Omental fat pad (tissue), 4 donors: ENCODE data around the gene LRFN5. TPM values are rescaled to one million over a fixed set of nuclear protein-coding genes. Genes with fewer than 3 reads are reported as not detected.

Experiments
- ATAC-seq: fragments of 150-250 bp; one replicate; pipeline ENCODE4 v1.9.1; 2016; ENCODE audit warnings: mild to moderate bottlenecking, moderate library complexity; ENCODE audit not compliant: low FRiP score
- DNase-seq: peaks from one replicate; pipeline ENCODE4 v3.0.0-alpha.2; 2019; ENCODE audit warnings: low spot score
- total RNA-seq, 4 donors: library from RNA; depleted of rRNA; stranded (reverse); fragments of >200 nt; gene quantifications; one replicate each; pipeline ENCODE4 v1.1.0, GENCODE V29; 2016
- TF ChIP-seq, protein P1 (sequence below), 3 donors: fragments of 450-650 bp; IDR thresholded peaks; one replicate each; pipeline ENCODE4 v1.5.1; 2016 to 2017; ENCODE audit warnings: antibody characterized with exemption in 3 of 3, mild to moderate bottlenecking in 3 of 3, moderate library complexity in 2 of 3

Gene LRFN5
- total RNA-seq, 4 donors from 2014 or later, result 2.4 to 7.3 (median 6.0) TPM

DNA sequence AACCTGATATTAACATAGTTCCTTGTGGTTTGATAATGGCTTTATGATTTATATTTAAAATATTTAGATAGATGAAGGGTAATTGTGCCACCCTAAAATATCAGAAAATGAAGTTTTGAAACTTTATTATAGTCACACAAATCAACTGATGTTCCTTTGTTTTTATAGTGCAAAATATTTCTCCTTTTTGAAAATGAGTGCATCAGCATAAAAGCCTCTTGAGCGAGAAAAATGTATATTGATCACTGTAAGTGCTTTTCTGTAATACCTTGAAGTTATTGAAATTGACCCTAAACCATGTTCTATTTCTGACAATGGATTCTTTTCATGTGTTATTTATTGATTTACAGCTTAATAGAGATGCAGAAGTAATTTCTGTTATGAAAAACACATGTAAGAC, 35.0 kb downstream of the LRFN5 start:
- TF ChIP-seq, protein P1, sequence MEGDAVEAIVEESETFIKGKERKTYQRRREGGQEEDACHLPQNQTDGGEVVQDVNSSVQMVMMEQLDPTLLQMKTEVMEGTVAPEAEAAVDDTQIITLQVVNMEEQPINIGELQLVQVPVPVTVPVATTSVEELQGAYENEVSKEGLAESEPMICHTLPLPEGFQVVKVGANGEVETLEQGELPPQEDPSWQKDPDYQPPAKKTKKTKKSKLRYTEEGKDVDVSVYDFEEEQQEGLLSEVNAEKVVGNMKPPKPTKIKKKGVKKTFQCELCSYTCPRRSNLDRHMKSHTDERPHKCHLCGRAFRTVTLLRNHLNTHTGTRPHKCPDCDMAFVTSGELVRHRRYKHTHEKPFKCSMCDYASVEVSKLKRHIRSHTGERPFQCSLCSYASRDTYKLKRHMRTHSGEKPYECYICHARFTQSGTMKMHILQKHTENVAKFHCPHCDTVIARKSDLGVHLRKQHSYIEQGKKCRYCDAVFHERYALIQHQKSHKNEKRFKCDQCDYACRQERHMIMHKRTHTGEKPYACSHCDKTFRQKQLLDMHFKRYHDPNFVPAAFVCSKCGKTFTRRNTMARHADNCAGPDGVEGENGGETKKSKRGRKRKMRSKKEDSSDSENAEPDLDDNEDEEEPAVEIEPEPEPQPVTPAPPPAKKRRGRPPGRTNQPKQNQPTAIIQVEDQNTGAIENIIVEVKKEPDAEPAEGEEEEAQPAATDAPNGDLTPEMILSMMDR (IDR thresholded peaks at IDR 0.05), result no peak
- DNase-seq, result no peak
- no peak for ATAC-seq

GRCh38 chr14:41642367-41642766, 35.7 kb downstream of the LRFN5 start:
- ATAC-seq, result no peak
- TF ChIP-seq, protein P1 (IDR thresholded peaks at IDR 0.05), result no peak
- no peak for DNase-seq

- ATAC-seq (no peak), DNase-seq (no peak)
- TF ChIP-seq, protein P1 (IDR thresholded peaks at IDR 0.05), result no peak
These were observed 36.1 kb downstream of the LRFN5 start for GRCh38 chr14:41642789-41643188.

- DNase-seq, result no peak
- TF ChIP-seq, protein P1 (IDR thresholded peaks at IDR 0.05), result no peak
- ATAC-seq, result no peak
These were observed 37.9 kb downstream of the LRFN5 start for GRCh38 chr14:41644606-41645005.

DNA sequence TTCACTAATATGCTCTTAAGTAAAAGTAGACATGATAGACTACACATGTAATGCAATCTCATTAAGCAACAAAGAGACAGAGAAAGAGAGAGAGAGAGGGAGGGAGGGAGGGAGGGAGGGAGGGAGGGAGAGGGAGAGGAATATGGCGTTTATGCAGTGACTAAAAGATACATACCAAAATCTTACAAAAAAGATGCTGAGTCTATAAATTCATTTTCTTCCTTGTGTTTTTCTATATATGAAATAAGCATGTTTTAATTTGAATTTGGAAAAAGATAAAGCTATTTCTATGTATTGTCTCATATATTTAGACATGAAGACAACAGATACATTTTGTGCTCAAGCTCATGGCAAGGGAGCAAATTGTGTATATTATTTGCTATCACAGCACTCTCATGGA, 44.1 kb downstream of the LRFN5 start:
- DNase-seq (no peak), ATAC-seq (no peak)
- TF ChIP-seq, protein P1 (IDR thresholded peaks at IDR 0.05), result no peak

- ATAC-seq (no peak), DNase-seq (no peak)
- TF ChIP-seq, protein P1 (IDR thresholded peaks at IDR 0.05), result no peak
These were observed 47.5 kb downstream of the LRFN5 start for GRCh38 chr14:41654196-41654595.

DNA sequence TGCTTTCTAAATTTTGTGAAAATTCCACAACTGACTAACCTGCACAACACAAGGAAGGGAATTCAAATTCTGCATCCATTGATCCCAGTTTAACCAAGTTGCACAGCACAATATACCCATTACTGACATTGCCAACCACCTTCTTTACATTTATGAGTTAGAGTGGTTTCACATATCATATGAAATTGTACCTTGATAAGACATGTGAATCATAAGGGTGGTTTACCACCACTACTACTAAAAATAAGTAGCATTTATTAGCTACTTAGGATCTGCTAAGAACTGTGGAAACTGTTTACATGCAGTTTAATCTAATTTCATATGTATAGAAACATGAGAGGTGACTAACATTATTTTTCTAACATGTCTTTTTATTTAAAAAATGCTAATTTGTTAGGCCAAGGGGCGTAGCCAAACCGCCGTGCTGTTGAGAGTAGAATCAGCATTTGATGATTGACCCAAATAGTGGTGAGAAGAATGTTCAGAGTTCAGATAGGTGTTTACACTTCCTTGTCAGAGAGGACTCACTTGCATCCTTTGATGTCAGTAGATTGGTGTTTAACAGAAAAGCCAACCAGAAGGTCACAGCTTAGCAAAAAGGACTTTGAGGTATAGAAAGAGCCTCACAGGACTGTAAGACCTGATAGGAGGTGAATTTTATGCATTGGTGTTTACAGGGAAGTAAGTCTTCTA, 56.2 kb downstream of the LRFN5 start:
- ATAC-seq (no peak), DNase-seq (no peak)
- TF ChIP-seq, protein P1 (IDR thresholded peaks at IDR 0.05), result no peak
